Breast epithelium (tissue), 4 donors: Measurements from ENCODE around the gene LPO. TPM values are rescaled to one million over a fixed set of nuclear protein-coding genes. Genes with fewer than 3 reads are reported as not detected.
A peak's percentile ranks its signal among the peaks of the same experiment; 100 is the strongest.

Experiments used
- DNase-seq, 2 donors: peaks; one replicate each; pipeline ENCODE4 v3.0.0-alpha.2; 2019; ENCODE audit warnings: low spot score in 2 of 2
- H3K27ac ChIP-seq, 2 donors: fragments of 200-600 bp; sonication (generic) in 1 of 2; one replicate each; pipeline ENCODE4 v1.5.1; 2016 to 2019; ENCODE audit warnings: mild to moderate bottlenecking in 1 of 2
- H3K27me3 ChIP-seq, 2 donors: fragments of 200-600 bp; sonication (generic) in 1 of 2; one replicate each; pipeline versions ENCODE4 v1.5.1 to v1.6.0; 2017 to 2019; ENCODE audit warnings: control low read depth in 1 of 2, mild to moderate bottlenecking in 1 of 2
- H3K36me3 ChIP-seq: fragments of 200-600 bp; one replicate; pipeline ENCODE4 v1.5.1; 2019
- H3K4me1 ChIP-seq, 2 donors: fragments of 200-600 bp; sonication (generic); one replicate each; pipeline ENCODE4 v1.5.1; 2016 to 2019; ENCODE audit warnings: control low read depth in 1 of 2
- H3K4me3 ChIP-seq, 3 donors: fragments of 200-600 bp; sonication (generic); 1 replicate in 2 of 3; 2 replicates in 1 of 3; pipeline ENCODE4 v1.5.1; 2016 to 2019; ENCODE audit warnings: mild to moderate bottlenecking in 3 of 3, moderate library complexity in 2 of 3
- H3K9me3 ChIP-seq, 2 donors: fragments of 200-600 bp; sonication (generic) in 1 of 2; one replicate each; pipeline ENCODE4 v1.5.1; 2016 to 2019; ENCODE audit warnings: control low read depth in 1 of 2
- CTCF ChIP-seq, 3 donors: fragments of 450-650 bp; IDR thresholded peaks; one replicate each; pipeline ENCODE4 v1.5.1; 2016 to 2017; ENCODE audit warnings: antibody characterized with exemption in 3 of 3, mild to moderate bottlenecking in 3 of 3, moderate library complexity in 3 of 3
- POLR2A ChIP-seq: fragments of 450-650 bp; IDR thresholded peaks from one replicate; pipeline ENCODE4 v1.6.1; 2016; ENCODE audit warnings: antibody characterized with exemption, mild to moderate bottlenecking, moderate library complexity
- POLR2AphosphoS5 ChIP-seq, 3 donors: sonication (generic); formaldehyde crosslinking; IDR thresholded peaks; one replicate each; pipeline ENCODE4 v1.6.1; 2017; ENCODE audit warnings: antibody characterized with exemption in 3 of 3
- intact Hi-C: fragments of 100-400 bp; cut with DNase I; formaldehyde crosslinking; loops from one replicate; pipeline ENCODE4 v1.15.1; 2023; ENCODE audit warnings: low total_unique reads
- total RNA-seq, 3 donors: library from RNA; depleted of rRNA; stranded (reverse); fragments of >200 nt; gene quantifications; one replicate each; pipeline ENCODE4 v1.1.0, GENCODE V29; 2016

The LPO gene
- total RNA-seq, 3 donors from 2014 or later, result 0.29 TPM; not detected in 2

GRCh38 chr17:58302919-58303585, 64.7 kb downstream of the LPO start:
- Histone ChIP-seq H3K4me1 (no peaks in the 10 kb centered on the region), H3K27ac (no peak overlapping the region), H3K36me3 (no peaks in the 10 kb centered on the region), H3K4me3 (no peak overlapping the region), H3K27me3 (no peaks in the 10 kb centered on the region), H3K9me3 (no peaks in the 10 kb centered on the region)
- TF ChIP-seq POLR2AphosphoS5 (IDR thresholded peaks at IDR 0.05), result no peak
- TF ChIP-seq POLR2A, result no peak
- intact Hi-C loops, result loop anchor here (5.0 kb wide), 1 partner anchor 1046 kb away; the partner anchor contains the start of gene MSI2
- DNase-seq, result no peak

- intact Hi-C loops, result loop anchor here (5.0 kb wide), 1 partner anchor 1047 kb away; the partner anchor contains the start of gene MSI2
- H3K27me3 ChIP-seq, result no peaks in the 10 kb centered on the region
- H3K4me1 ChIP-seq, result no peaks in the 10 kb centered on the region
- no peaks in the 10 kb centered on the region for H3K36me3 ChIP-seq
- H3K9me3 ChIP-seq, result no peaks in the 10 kb centered on the region
- peak in 1 of 2 donors; percentile 15 for DNase-seq
- H3K4me3 ChIP-seq, result no peak overlapping the region
- no peak overlapping the region for H3K27ac ChIP-seq
- TF ChIP-seq POLR2AphosphoS5 (IDR thresholded peaks at IDR 0.05) (no peak), CTCF (IDR thresholded peaks at IDR 0.05) (peak; percentile 41 to 64 (median 52))
Observed at GRCh38 chr17:58303971-58304749, 65.8 kb downstream of the LPO start.

- Histone ChIP-seq H3K4me1 (no peaks in the 10 kb centered on the region), H3K27ac (no peak overlapping the region), H3K4me3 (no peak overlapping the region), H3K27me3 (no peaks in the 10 kb centered on the region), H3K36me3 (no peaks in the 10 kb centered on the region), H3K9me3 (no peaks in the 10 kb centered on the region)
- peak in 1 of 2 donors; percentile 12 for DNase-seq
- TF ChIP-seq POLR2A, result no peak
- intact Hi-C loops, result loop anchor here (5.0 kb wide), 1 partner anchor 1048 kb away; the partner anchor contains the start of gene MSI2
Observed at GRCh38 chr17:58304750-58305486, 66.5 kb downstream of the LPO start.

- no peak overlapping the region for H3K4me3 ChIP-seq
- no peaks in the 10 kb centered on the region for H3K36me3 ChIP-seq
- no peak for DNase-seq
- no peaks in the 10 kb centered on the region for H3K4me1 ChIP-seq
- H3K27ac ChIP-seq, result no peak overlapping the region
- H3K27me3 ChIP-seq, result no peaks in the 10 kb centered on the region
- intact Hi-C loops, result no loop called here
- no peaks in the 10 kb centered on the region for H3K9me3 ChIP-seq
- TF ChIP-seq POLR2AphosphoS5 (IDR thresholded peaks at IDR 0.05) (no peak), CTCF (IDR thresholded peaks at IDR 0.05) (no peak), POLR2A (no peak)
Observed at GRCh38 chr17:58305626-58306025, 67.2 kb downstream of the LPO start.

- Histone ChIP-seq H3K27ac (no peak overlapping the region), H3K4me3 (no peak overlapping the region), H3K4me1 (no peaks in the 10 kb centered on the region), H3K36me3 (no peaks in the 10 kb centered on the region), H3K9me3 (no peaks in the 10 kb centered on the region), H3K27me3 (no peaks in the 10 kb centered on the region)
- TF ChIP-seq POLR2A (no peak), CTCF (IDR thresholded peaks at IDR 0.05) (no peak), POLR2AphosphoS5 (IDR thresholded peaks at IDR 0.05) (no peak)
- intact Hi-C loops, result no loop called here
- peak in 1 of 2 donors; percentile 4 for DNase-seq
Observed at GRCh38 chr17:58306131-58306951, 68.0 kb downstream of the LPO start.
